Endothelial cell of umbilical vein (primary cell): ENCODE results near the gene PAX5. TPM values are rescaled to one million over a fixed set of nuclear protein-coding genes. Genes with fewer than 3 reads are reported as not detected.

Source experiments
- BruUV-seq: library from RNA; stranded (reverse); fragments of 400-500 nt; replicated peaks from 2 replicates; lab custom pipeline; 2021; lab: Mats Ljungman, UMichigan
- CTCF ChIA-PET: fragments of 300-600, 350-600 bp; sonication (Branson Sonifier 250); formaldehyde crosslinking; loops from one replicate; lab custom pipeline; 2021; ENCODE audit warnings: antibody characterized with exemption, inconsistent platforms; lab: Charles Lee
- POLR2A ChIA-PET: fragments of 300-600, 350-600 bp; sonication (Branson Sonifier 250); formaldehyde crosslinking; loops from one replicate; lab custom pipeline; 2021; ENCODE audit warnings: antibody characterized with exemption, inconsistent platforms; lab: Charles Lee
- DNase-seq: peaks from one replicate; pipeline ENCODE4 v3.0.0-alpha.2; 2011; ENCODE audit warnings: low read depth, low spot score
- FAIRE-seq: peaks from 2 replicates; lab custom pipeline; 2011; peaks lifted over from hg19 to GRCh38; lab: Jason Lieb, UNC
- H2AFZ ChIP-seq: 2 replicates; pipeline ENCODE4 v1.6.0; 2012; ENCODE audit warnings: low read depth, low read length, control low read depth, inconsistent platforms
- H3K27ac ChIP-seq: 2 replicates; pipeline ENCODE4 v1.5.1; 2011; ENCODE audit warnings: low read depth, mild to moderate bottlenecking, control low read depth, low read length, moderate library complexity; ENCODE audit not compliant: insufficient read depth
- H3K27me3 ChIP-seq, 2 experiments: 2 replicates each; pipeline versions ENCODE4 v1.6.0 to v1.6.1; 2011; ENCODE audit warnings: low read length in 2 of 2, mixed read lengths in 1 of 2; ENCODE audit not compliant: control insufficient read depth in 2 of 2, insufficient read depth in 2 of 2
- H3K36me3 ChIP-seq, 2 experiments: 2 replicates in 1 of 2; 3 replicates in 1 of 2; pipeline ENCODE4 v1.5.1; 2011; ENCODE audit warnings: low read length in 2 of 2, mild to moderate bottlenecking in 1 of 2, moderate library complexity in 1 of 2; ENCODE audit not compliant: control insufficient read depth in 2 of 2, insufficient read depth in 2 of 2; ENCODE audit errors: extremely low read depth in 1 of 2
- H3K4me1 ChIP-seq: 3 replicates; pipeline ENCODE4 v1.5.1; 2011; ENCODE audit warnings: mild to moderate bottlenecking, low read length; ENCODE audit not compliant: control insufficient read depth, insufficient read depth; ENCODE audit errors: extremely low read depth
- H3K4me2 ChIP-seq: 2 replicates; pipeline ENCODE4 v1.6.1; 2011; ENCODE audit warnings: low read length, control low read depth, mixed read lengths; ENCODE audit not compliant: insufficient read depth
- H3K4me3 ChIP-seq, 3 experiments: fragments of 200-600 bp in 1 of 3; sonication (generic), shearing (Covaris generic) in 1 of 3; replicated peaks in 1 of 3; 2 replicates each; pipeline ENCODE4 v1.5.1; 2011 to 2016; ENCODE audit warnings: control low read depth in 3 of 3, low read length in 3 of 3, mild to moderate bottlenecking in 2 of 3, inconsistent platforms in 1 of 3, low read depth in 1 of 3, moderate library complexity in 1 of 3; ENCODE audit not compliant: insufficient read depth in 1 of 3
- H3K79me2 ChIP-seq: 2 replicates; pipeline ENCODE4 v1.6.0; 2012; ENCODE audit warnings: low read length, inconsistent platforms; ENCODE audit not compliant: control insufficient read depth, insufficient read depth
- H3K9ac ChIP-seq: replicated peaks from 2 replicates; pipeline ENCODE3; 2011; ENCODE audit warnings: low read length, control low read depth; ENCODE audit not compliant: insufficient read depth; ENCODE audit errors: extremely low read depth
- H3K9me1 ChIP-seq: replicated peaks from 3 replicates; pipeline ENCODE4 v1.6.0; 2011; ENCODE audit warnings: mild to moderate bottlenecking, low read length; ENCODE audit not compliant: control insufficient read depth, insufficient read depth; ENCODE audit errors: extremely low read depth
- H3K9me3 ChIP-seq: replicated peaks from 2 replicates; pipeline ENCODE4 v1.5.1; 2012; ENCODE audit warnings: low read length, inconsistent platforms; ENCODE audit not compliant: control insufficient read depth, insufficient read depth
- H4K20me1 ChIP-seq: replicated peaks from 2 replicates; pipeline ENCODE3; 2011; ENCODE audit warnings: mild to moderate bottlenecking, low read length; ENCODE audit not compliant: control insufficient read depth, insufficient read depth; ENCODE audit errors: extremely low read depth
- EZH2 ChIP-seq: IDR thresholded peaks from 2 replicates; pipeline ENCODE4 v1.6.1; 2012; ENCODE audit warnings: borderline replicate concordance, low read depth, mild to moderate bottlenecking, moderate library complexity, low read length, inconsistent platforms; ENCODE audit not compliant: severe bottlenecking
- FOS ChIP-seq: IDR thresholded peaks from 2 replicates; pipeline ENCODE4 v1.6.1; 2011; ENCODE audit warnings: mild to moderate bottlenecking, low read length, moderate library complexity, borderline replicate concordance; ENCODE audit not compliant: insufficient read depth
- GATA2 ChIP-seq: IDR thresholded peaks from 2 replicates; pipeline ENCODE4 v1.7.0; 2011; ENCODE audit warnings: low read depth, mild to moderate bottlenecking, moderate library complexity, mixed read lengths, low read length; ENCODE audit not compliant: insufficient read length, insufficient read depth
- JUN ChIP-seq: IDR thresholded peaks from 2 replicates; pipeline ENCODE4 v1.6.1; 2011; ENCODE audit warnings: borderline replicate concordance, low read depth; ENCODE audit not compliant: insufficient read length, insufficient read depth
- MYC ChIP-seq: IDR thresholded peaks from one replicate; pipeline ENCODE4 v1.6.1; 2011; ENCODE audit warnings: mild to moderate bottlenecking, low read depth, low read length
- POLR2A ChIP-seq: IDR thresholded peaks from 2 replicates; pipeline ENCODE4 v1.6.1; 2012; ENCODE audit warnings: low read depth, mild to moderate bottlenecking, control low read depth, low read length
- POLR2AphosphoS5 ChIP-seq: IDR thresholded peaks from 2 replicates; pipeline ENCODE4 v1.6.1; 2012; ENCODE audit warnings: low read depth, mild to moderate bottlenecking, control low read depth, low read length, moderate library complexity; ENCODE audit not compliant: insufficient read depth
- dilution Hi-C: fragments of 300-500 bp; cut with MboI; formaldehyde crosslinking; loops from one replicate; pipeline ENCODE4 v1.15.0; 2019; ENCODE audit warnings: low sequenced_read_pairs; ENCODE audit not compliant: extremely low pct_ligation_motif_present
- intact Hi-C: fragments of 100-400 bp; cut with micrococcal nuclease; formaldehyde crosslinking; loops from one replicate; pipeline ENCODE4 v1.10.0; 2022
- polyA plus RNA-seq, 4 experiments: library from polyadenylated mRNA; depleted of rRNA in 3 of 4; stranded (reverse) in 3 of 4; unstranded in 1 of 4; fragments of >200 nt; gene quantifications; 2 replicates each; pipeline versions ENCODE4 v1.2.1 to v1.2.3, GENCODE V29; 2011 to 2012; ENCODE audit warnings: missing spikeins in 1 of 4
- total RNA-seq: library from RNA; stranded (reverse); gene quantifications from 2 replicates; pipeline ENCODE4 v1.2.3, GENCODE V29; 2021
- TF ChIP-seq, protein P1 (sequence below), 2 donors: IDR thresholded peaks; 1 replicate in 1 of 2; 2 replicates in 1 of 2; pipeline ENCODE4 v1.5.1; 2011; ENCODE audit warnings: low read length in 2 of 2, mild to moderate bottlenecking in 2 of 2, moderate library complexity in 2 of 2, control low read depth in 1 of 2, inconsistent platforms in 1 of 2, low read depth in 1 of 2; ENCODE audit not compliant: insufficient read depth in 1 of 2; ENCODE audit errors: extremely low read depth in 1 of 2
- TF ChIP-seq, protein P2 (sequence below): IDR thresholded peaks from 2 replicates; pipeline ENCODE4 v1.6.1; 2011; ENCODE audit not compliant: insufficient read depth, insufficient read length

PAX5 gene
- total and polyA plus RNA-seq, 2 donors (not counting 3 experiments of a cell fraction or from before 2014, with no cell fraction given), result not detected

DNA sequence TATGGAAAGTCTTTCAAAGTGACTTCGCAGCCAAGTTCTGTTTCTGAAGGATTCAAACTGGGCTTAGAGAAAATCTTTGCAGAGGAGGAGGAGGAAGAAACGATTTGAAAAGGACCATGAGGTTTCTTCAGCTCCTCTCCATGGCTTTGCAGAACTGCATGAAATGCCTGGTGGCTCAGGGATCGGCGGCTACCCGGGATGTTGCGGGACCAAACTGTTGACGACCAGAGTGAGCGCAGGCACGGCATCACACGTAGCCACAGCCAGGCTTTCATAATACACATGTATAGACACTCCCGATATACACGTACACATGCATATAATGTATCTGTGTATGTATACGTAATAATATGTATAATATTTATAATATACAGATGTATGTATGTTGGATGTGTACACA is 180.0 kb downstream of the PAX5 start:
- H2AFZ ChIP-seq, result no peak overlapping the region
- H3K27ac ChIP-seq, result no peak overlapping the region
- no peaks in the 10 kb centered on the region for H3K9me1 ChIP-seq
- no peaks in the 10 kb centered on the region for H3K36me3 ChIP-seq
- H3K4me3 ChIP-seq, result no peak overlapping the region
- intact Hi-C loops (no loop called here), dilution Hi-C loops (no loop called here)
- ChIA-PET POLR2A (no interaction called here), CTCF (interaction anchor here (0.8 to 1.1 kb wide), 2 partner anchors 19 to 21 kb away, joined by 3 to 4 read pairs; no protein-coding TSS in a partner anchor)
- no TSS peak for BruUV-seq
- TF ChIP-seq GATA2 (no peak), EZH2 (no peak), JUN (no peak), MYC (no peak), FOS (no peak), POLR2AphosphoS5 (no peak), POLR2A (no peak)
- TF ChIP-seq, protein P1, sequence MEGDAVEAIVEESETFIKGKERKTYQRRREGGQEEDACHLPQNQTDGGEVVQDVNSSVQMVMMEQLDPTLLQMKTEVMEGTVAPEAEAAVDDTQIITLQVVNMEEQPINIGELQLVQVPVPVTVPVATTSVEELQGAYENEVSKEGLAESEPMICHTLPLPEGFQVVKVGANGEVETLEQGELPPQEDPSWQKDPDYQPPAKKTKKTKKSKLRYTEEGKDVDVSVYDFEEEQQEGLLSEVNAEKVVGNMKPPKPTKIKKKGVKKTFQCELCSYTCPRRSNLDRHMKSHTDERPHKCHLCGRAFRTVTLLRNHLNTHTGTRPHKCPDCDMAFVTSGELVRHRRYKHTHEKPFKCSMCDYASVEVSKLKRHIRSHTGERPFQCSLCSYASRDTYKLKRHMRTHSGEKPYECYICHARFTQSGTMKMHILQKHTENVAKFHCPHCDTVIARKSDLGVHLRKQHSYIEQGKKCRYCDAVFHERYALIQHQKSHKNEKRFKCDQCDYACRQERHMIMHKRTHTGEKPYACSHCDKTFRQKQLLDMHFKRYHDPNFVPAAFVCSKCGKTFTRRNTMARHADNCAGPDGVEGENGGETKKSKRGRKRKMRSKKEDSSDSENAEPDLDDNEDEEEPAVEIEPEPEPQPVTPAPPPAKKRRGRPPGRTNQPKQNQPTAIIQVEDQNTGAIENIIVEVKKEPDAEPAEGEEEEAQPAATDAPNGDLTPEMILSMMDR (IDR thresholded peaks at IDR 0.05; ENCODE audit: extremely low read depth in 1 of 2, insufficient read depth in 1 of 2, low read depth in 1 of 2, low read length in 2 of 2), result no peak
- TF ChIP-seq, protein P2, sequence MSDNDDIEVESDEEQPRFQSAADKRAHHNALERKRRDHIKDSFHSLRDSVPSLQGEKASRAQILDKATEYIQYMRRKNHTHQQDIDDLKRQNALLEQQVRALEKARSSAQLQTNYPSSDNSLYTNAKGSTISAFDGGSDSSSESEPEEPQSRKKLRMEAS, result no peak
- H4K20me1 ChIP-seq, result no peaks in the 10 kb centered on the region
- no peak overlapping the region for H3K9ac ChIP-seq
- H3K9me3 ChIP-seq, result no peaks in the 10 kb centered on the region
- FAIRE-seq (no peak), DNase-seq (no peak)
- no peak overlapping the region for H3K4me2 ChIP-seq
- peaks cover 22 to 33% of the 10 kb centered on the region in 2 experiments for H3K27me3 ChIP-seq
- no peaks in the 10 kb centered on the region for H3K79me2 ChIP-seq
- no peaks in the 10 kb centered on the region for H3K4me1 ChIP-seq
